ENCODE results near the gene SUCLG1. TPM values are rescaled to one million over a fixed set of nuclear protein-coding genes. Genes with fewer than 3 reads are reported as not detected.

The SUCLG1 gene
- total RNA-seq, 1 donor from 2014 or later: 27.9 TPM

GRCh38 chr2:84389794-84390193 is 69.3 kb downstream of the SUCLG1 start:
- Histone ChIP-seq H3K36me3 (ENCODE audit: control insufficient read depth, insufficient read depth, low read length) (no peaks in the 10 kb centered on the region), H3K4me3 (ENCODE audit: low read depth, low read length) (no peak overlapping the region), H3K27me3 (ENCODE audit: control insufficient read depth, insufficient read depth, low read length) (no peaks in the 10 kb centered on the region)
- FAIRE-seq (no peak), DNase-seq (ENCODE audit: low read depth) (no peak)
- TF ChIP-seq, protein P1, sequence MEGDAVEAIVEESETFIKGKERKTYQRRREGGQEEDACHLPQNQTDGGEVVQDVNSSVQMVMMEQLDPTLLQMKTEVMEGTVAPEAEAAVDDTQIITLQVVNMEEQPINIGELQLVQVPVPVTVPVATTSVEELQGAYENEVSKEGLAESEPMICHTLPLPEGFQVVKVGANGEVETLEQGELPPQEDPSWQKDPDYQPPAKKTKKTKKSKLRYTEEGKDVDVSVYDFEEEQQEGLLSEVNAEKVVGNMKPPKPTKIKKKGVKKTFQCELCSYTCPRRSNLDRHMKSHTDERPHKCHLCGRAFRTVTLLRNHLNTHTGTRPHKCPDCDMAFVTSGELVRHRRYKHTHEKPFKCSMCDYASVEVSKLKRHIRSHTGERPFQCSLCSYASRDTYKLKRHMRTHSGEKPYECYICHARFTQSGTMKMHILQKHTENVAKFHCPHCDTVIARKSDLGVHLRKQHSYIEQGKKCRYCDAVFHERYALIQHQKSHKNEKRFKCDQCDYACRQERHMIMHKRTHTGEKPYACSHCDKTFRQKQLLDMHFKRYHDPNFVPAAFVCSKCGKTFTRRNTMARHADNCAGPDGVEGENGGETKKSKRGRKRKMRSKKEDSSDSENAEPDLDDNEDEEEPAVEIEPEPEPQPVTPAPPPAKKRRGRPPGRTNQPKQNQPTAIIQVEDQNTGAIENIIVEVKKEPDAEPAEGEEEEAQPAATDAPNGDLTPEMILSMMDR (IDR thresholded peaks at IDR 0.05; ENCODE audit: insufficient read depth, low read length, severe bottlenecking): no peak

- DNase-seq (ENCODE audit: low read depth) (no peak), FAIRE-seq (no peak)
- TF ChIP-seq, protein P1 (IDR thresholded peaks at IDR 0.05; ENCODE audit: insufficient read depth, low read length, severe bottlenecking): no peak
- Histone ChIP-seq H3K4me3 (ENCODE audit: low read depth, low read length) (no peak overlapping the region), H3K36me3 (ENCODE audit: control insufficient read depth, insufficient read depth, low read length) (no peaks in the 10 kb centered on the region), H3K27me3 (ENCODE audit: control insufficient read depth, insufficient read depth, low read length) (no peaks in the 10 kb centered on the region)
Measured at GRCh38 chr2:84388921-84389490, 70.1 kb downstream of the SUCLG1 start.

DNA sequence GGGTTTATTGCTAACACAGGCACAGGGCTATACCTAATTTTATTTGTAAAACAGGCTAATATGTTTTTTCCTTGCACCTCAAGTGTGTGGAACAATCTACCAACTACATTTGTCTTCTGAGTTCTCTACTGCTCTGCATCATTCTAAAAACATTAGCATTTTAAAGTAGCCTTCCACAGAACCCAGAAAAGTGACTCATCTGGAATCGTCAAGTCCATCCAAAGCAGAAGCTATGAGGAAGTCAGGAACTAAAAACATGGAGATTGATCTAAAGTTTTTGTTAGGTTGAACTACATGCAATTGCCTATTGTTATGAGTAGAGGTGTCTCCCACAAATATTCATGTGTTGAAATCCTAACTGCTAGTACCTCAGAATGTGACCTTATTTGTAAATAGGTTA is 70.9 kb downstream of the SUCLG1 start:
- Histone ChIP-seq H3K4me3 (ENCODE audit: low read depth, low read length) (no peak overlapping the region), H3K36me3 (ENCODE audit: control insufficient read depth, insufficient read depth, low read length) (no peaks in the 10 kb centered on the region), H3K27me3 (ENCODE audit: control insufficient read depth, insufficient read depth, low read length) (no peaks in the 10 kb centered on the region)
- no peak for FAIRE-seq
- peak; percentile 6 for DNase-seq (ENCODE audit: low read depth)
- TF ChIP-seq, protein P1 (IDR thresholded peaks at IDR 0.05; ENCODE audit: insufficient read depth, low read length, severe bottlenecking): no peak

DNA sequence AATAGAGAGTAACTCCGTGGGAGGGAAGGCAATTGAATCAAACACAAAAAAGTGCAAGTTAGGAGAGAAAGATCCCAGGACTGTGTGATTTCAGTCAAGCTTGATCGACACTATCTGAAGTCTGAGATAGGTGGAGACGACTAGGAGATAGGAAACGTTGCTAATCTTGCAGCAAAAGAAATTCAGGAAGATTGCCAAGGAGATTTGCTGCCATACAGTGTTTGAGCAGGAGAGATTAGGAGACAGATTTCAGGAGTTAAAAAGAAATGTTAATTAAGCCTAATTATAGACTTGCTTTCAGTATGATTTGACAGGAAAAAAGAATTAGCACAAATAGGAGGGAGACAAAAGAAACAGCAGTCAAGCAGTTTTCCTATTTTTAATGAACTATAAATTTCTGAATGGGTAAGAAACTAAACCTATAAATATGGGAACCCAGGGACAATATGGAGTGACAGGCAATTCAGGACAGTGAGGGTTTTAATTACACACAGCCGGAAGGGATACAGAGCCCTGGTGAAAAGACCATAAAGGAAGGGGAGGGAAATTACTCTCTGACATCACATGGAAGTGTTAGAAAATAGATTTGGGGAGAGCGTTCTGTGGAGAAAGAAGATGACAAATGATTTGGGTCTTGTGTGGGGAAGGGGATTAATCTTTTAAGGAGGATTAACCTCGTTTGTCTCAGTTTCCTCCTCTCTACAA is 72.6 kb downstream of the SUCLG1 start:
- no peak for DNase-seq (ENCODE audit: low read depth)
- TF ChIP-seq, protein P1 (IDR thresholded peaks at IDR 0.05; ENCODE audit: insufficient read depth, low read length, severe bottlenecking): no peak
- H3K36me3 ChIP-seq (ENCODE audit: control insufficient read depth, insufficient read depth, low read length): no peaks in the 10 kb centered on the region
- no peak for FAIRE-seq
- no peaks in the 10 kb centered on the region for H3K27me3 ChIP-seq (ENCODE audit: control insufficient read depth, insufficient read depth, low read length)
- no peak overlapping the region for H3K4me3 ChIP-seq (ENCODE audit: low read depth, low read length)

DNA sequence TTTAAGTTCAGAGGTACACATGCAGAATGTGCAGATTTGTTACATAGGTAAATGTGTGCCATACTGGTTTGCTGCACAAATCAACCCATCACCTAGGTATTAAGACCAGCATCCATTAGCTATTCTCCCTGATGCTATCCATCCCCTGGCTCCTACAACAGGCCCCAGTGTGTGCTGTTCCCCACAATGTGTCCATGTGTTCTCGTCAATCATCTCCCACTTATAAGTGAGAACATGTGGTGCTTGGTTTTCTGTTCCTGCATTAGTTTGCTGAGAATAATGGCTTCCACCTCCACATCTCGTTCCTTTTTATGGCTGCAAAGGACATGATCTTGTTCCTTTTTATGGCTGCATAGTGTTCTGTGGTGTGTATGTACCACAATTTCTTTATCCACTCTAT is 75.8 kb downstream of the SUCLG1 start:
- DNase-seq (ENCODE audit: low read depth): no peak
- no peak for FAIRE-seq

More for the DNA sequence above, 75.8 kb downstream of the SUCLG1 start:
- no peaks in the 10 kb centered on the region for H3K27me3 ChIP-seq (ENCODE audit: control insufficient read depth, insufficient read depth, low read length)
- TF ChIP-seq, protein P1 (IDR thresholded peaks at IDR 0.05; ENCODE audit: insufficient read depth, low read length, severe bottlenecking): no peak
- no peaks in the 10 kb centered on the region for H3K36me3 ChIP-seq (ENCODE audit: control insufficient read depth, insufficient read depth, low read length)
- H3K4me3 ChIP-seq (ENCODE audit: low read depth, low read length): no peak overlapping the region

All from bronchial epithelial cell (primary cell).